Caki2 (cell line): ENCODE measurements around the gene SYNJ1. TPM values are rescaled to one million over a fixed set of nuclear protein-coding genes. Genes with fewer than 3 reads are reported as not detected.
A peak's percentile ranks its signal among the peaks of the same experiment; 100 is the strongest.
"Not testable (repeated sequence)": the region's sequence is repeated elsewhere in the genome, so short reads cannot be mapped to it uniquely, and the experiment has no call there.

ENCODE experiments used
- DNase-seq: peaks from one replicate; pipeline ENCODE4 v3.0.0-alpha.2; 2015; ENCODE audit warnings: low read depth
- in situ Hi-C: cut with HindIII; loops from 2 replicates; pipeline ENCODE4 v1.10.0; 2016; ENCODE audit warnings: low sequenced_read_pairs, low pct_unique_long_range_greater_than_20kb, mixed read lengths
- total RNA-seq: library from RNA; depleted of rRNA; stranded (reverse); fragments of >200 nt; shearing (Covaris generic); gene quantifications from 2 replicates; pipeline ENCODE4 v1.2.3, GENCODE V29; 2014; ENCODE audit warnings: low replicate concordance

SYNJ1 gene
- total RNA-seq, 1 experiment from 2014 or later: 1.6 TPM

- in situ Hi-C loops: no loop called here
- DNase-seq: no peak
These were observed 13.5 kb upstream of the SYNJ1 start for GRCh38 chr21:32741336-32741735.

GRCh38 chr21:32739946-32740345 is 12.1 kb upstream of the SYNJ1 start:
- DNase-seq: no peak
- in situ Hi-C loops: no loop called here

- DNase-seq, in situ Hi-C loops: not testable (repeated sequence)
These were observed 8.3 kb upstream of the SYNJ1 start for GRCh38 chr21:32736083-32736482.

GRCh38 chr21:32735524-32735923 is 7.7 kb upstream of the SYNJ1 start:
- in situ Hi-C loops: no loop called here
- DNase-seq: no peak

GRCh38 chr21:32733990-32734613 is 6.3 kb upstream of the SYNJ1 start:
- in situ Hi-C loops: no loop called here
- DNase-seq: no peak

GRCh38 chr21:32733356-32733755 is 5.5 kb upstream of the SYNJ1 start:
- in situ Hi-C loops: no loop called here
- no peak for DNase-seq

- DNase-seq: no peak
- in situ Hi-C loops: no loop called here
These were observed 4.7 kb upstream of the SYNJ1 start for GRCh38 chr21:32732544-32732943.

GRCh38 chr21:32728848-32729247 is 1.0 kb upstream of the SYNJ1 start:
- in situ Hi-C loops: no loop called here

GRCh38 chr21:32728456-32728839 is 635 bp upstream of the SYNJ1 start:
- DNase-seq: no peak
- in situ Hi-C loops: no loop called here

More at GRCh38 chr21:32728848-32729247, 1.0 kb upstream of the SYNJ1 start:
- DNase-seq: no peak

GRCh38 chr21:32726839-32727686 is 750 bp downstream of the SYNJ1 start:
- in situ Hi-C loops: no loop called here
- no peak for DNase-seq

- no peak for DNase-seq
- in situ Hi-C loops: no loop called here
These were observed 8.7 kb downstream of the SYNJ1 start for GRCh38 chr21:32719085-32719484.

GRCh38 chr21:32717851-32718316 is 9.9 kb downstream of the SYNJ1 start:
- peak; percentile 18 for DNase-seq
- in situ Hi-C loops: no loop called here

GRCh38 chr21:32716486-32716885 is 11.3 kb downstream of the SYNJ1 start:
- in situ Hi-C loops: no loop called here
- DNase-seq: no peak

- no peak for DNase-seq
- in situ Hi-C loops: no loop called here
These were observed 14.1 kb downstream of the SYNJ1 start for GRCh38 chr21:32713726-32714125.

- in situ Hi-C loops: no loop called here
- no peak for DNase-seq
These were observed 15.2 kb downstream of the SYNJ1 start for GRCh38 chr21:32712641-32713040.

GRCh38 chr21:32712043-32712442 is 15.8 kb downstream of the SYNJ1 start:
- DNase-seq: no peak
- in situ Hi-C loops: no loop called here

- in situ Hi-C loops: no loop called here
These were observed 16.8 kb downstream of the SYNJ1 start for GRCh38 chr21:32710987-32711386.

GRCh38 chr21:32710069-32710784 is 17.6 kb downstream of the SYNJ1 start:
- in situ Hi-C loops: no loop called here
- no peak for DNase-seq

More at GRCh38 chr21:32710987-32711386, 16.8 kb downstream of the SYNJ1 start:
- DNase-seq: no peak

- DNase-seq: no peak
- in situ Hi-C loops: no loop called here
These were observed 19.7 kb downstream of the SYNJ1 start for GRCh38 chr21:32708069-32708468.
